HUES6 (cell line): ENCODE results near the gene KNCN.

Experiments
- H3K27ac ChIP-seq: 2 replicates; pipeline ENCODE4 v1.7.0; 2013; ENCODE audit warnings: low read depth, mild to moderate bottlenecking, low read length, inconsistent platforms
- H3K27me3 ChIP-seq: 2 replicates; pipeline ENCODE4 v1.6.1; 2013; ENCODE audit warnings: low read length; ENCODE audit not compliant: control insufficient read depth, insufficient read depth
- H3K36me3 ChIP-seq: 2 replicates; pipeline ENCODE4 v1.6.1; 2013; ENCODE audit warnings: low read length; ENCODE audit not compliant: control insufficient read depth, insufficient read depth
- H3K4me1 ChIP-seq: 2 replicates; pipeline ENCODE4 v1.6.1; 2013; ENCODE audit warnings: low read length; ENCODE audit not compliant: control insufficient read depth, insufficient read depth
- H3K4me3 ChIP-seq: 2 replicates; pipeline ENCODE4 v1.5.1; 2013; ENCODE audit warnings: low read depth, low read length
- H3K9ac ChIP-seq: one replicate; pipeline ENCODE4 v1.6.1; 2013; ENCODE audit warnings: mild to moderate bottlenecking, low read length
- H3K9me3 ChIP-seq: 2 replicates; pipeline ENCODE4 v1.6.1; 2013; ENCODE audit warnings: low read depth, low read length; ENCODE audit not compliant: control insufficient read depth, insufficient read depth

Gene KNCN

DNA sequence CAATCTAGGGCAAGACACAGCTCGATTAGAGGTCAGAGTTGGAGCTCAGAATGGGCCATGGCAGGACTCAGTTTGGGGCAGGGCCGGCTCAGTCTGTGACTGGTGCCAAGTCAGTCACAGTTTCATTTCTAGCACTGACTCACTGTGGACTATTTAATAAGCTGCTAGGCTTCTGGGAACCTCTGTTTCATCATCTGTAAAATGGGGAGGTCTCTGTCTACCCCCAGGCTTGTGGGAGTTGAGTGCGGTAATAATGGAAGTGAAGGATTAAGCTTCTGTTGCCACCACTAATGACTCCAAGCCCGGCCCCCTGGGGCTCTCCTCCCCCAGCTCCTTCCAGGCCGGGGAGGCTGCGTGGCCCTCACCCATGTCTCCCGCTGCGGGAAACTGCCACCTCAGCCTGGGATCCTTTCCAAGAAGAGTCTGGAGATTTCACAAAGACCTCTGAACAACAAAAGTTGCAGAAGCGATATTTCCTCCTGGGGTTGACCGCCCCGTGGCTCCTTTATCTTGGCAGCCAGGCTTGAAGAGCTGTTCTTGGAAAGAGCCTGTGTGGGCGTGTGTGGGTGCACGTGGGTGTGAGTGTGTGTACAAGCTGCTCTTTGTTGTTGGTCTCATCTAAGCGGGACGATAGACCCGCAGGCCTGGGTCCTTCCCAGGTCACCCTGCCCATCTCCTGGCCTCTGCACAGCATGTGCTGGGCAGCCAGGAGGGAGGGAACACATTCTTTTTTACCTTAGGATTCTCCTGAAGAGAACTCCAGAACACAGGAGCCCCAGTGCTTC, 29.1 kb downstream of the KNCN start:
- Histone ChIP-seq H3K9ac (no peak overlapping the region), H3K27me3 (peaks cover 85% of the 10 kb centered on the region), H3K4me1 (peaks cover 69% of the 10 kb centered on the region), H3K9me3 (no peaks in the 10 kb centered on the region), H3K27ac (no peak overlapping the region), H3K36me3 (no peaks in the 10 kb centered on the region), H3K4me3 (no peak overlapping the region)

GRCh38 chr1:46521414-46521813, 30.0 kb downstream of the KNCN start:
- Histone ChIP-seq H3K4me3 (no peak overlapping the region), H3K27ac (no peak overlapping the region), H3K9ac (no peak overlapping the region), H3K9me3 (no peaks in the 10 kb centered on the region), H3K36me3 (no peaks in the 10 kb centered on the region), H3K27me3 (peaks cover 84% of the 10 kb centered on the region), H3K4me1 (peaks cover 72% of the 10 kb centered on the region)

GRCh38 chr1:46520063-46520911, 31.2 kb downstream of the KNCN start:
- no peak overlapping the region for H3K4me3 ChIP-seq
- no peak overlapping the region for H3K27ac ChIP-seq
- H3K36me3 ChIP-seq = no peaks in the 10 kb centered on the region
- peaks cover 73% of the 10 kb centered on the region for H3K4me1 ChIP-seq
- peaks cover 84% of the 10 kb centered on the region for H3K27me3 ChIP-seq
- no peak overlapping the region for H3K9ac ChIP-seq
- H3K9me3 ChIP-seq = no peaks in the 10 kb centered on the region

DNA sequence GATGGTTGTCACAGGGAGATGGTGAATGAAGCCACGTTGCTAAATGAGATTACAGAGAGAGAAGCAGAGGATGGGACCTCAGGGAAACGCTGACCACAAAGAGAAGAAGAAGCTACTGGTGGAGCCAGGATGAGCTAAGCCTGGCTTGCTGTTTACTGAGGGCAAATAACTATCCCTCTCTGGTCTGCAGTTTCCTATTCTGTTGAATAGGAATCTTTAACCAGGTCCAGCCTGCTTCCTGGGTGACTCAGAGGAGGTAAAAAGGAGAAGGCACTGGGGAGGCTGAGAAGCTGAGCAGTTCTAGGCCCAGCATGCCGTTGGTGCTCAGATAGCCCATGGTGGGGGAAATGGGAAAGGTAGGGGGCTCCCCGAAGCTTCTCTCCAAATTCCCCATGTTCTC, 32.2 kb downstream of the KNCN start:
- Histone ChIP-seq H3K4me3 (no peak overlapping the region), H3K27me3 (peaks cover 84% of the 10 kb centered on the region), H3K9me3 (no peaks in the 10 kb centered on the region), H3K9ac (no peak overlapping the region), H3K36me3 (no peaks in the 10 kb centered on the region), H3K4me1 (peaks cover 63% of the 10 kb centered on the region), H3K27ac (no peak overlapping the region)

DNA sequence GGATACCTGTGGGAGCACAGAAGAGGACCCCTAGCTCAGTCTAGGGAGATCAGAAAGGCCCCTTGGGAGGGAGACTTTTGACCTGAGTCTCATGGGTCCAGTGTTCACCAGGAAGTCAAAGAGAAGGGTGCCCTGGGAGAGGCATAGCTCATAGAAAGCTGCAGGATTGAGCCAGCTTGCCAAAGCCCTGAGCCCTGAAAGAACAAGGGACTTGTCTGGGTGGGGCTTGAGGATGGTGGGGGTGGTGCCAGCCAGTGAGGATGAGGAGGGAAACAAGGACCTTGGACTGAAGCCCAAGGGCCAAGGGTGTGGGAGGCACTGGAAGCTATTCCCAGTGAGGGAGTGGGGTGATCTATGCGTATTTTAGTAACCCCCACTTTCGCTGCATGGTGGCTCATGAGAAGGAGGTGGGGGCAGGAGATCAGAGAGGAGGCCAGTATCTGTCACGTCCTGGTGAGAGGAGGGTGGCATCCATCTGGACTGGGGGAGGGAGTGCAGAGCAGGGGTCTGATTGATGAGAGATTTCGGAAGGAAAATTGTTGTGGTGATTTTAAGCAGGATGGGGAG, 33.4 kb downstream of the KNCN start:
- Histone ChIP-seq H3K9me3 (no peaks in the 10 kb centered on the region), H3K27me3 (peaks cover 81% of the 10 kb centered on the region), H3K27ac (no peak overlapping the region), H3K9ac (no peak overlapping the region), H3K4me3 (no peak overlapping the region), H3K4me1 (peaks cover 62% of the 10 kb centered on the region), H3K36me3 (no peaks in the 10 kb centered on the region)

DNA sequence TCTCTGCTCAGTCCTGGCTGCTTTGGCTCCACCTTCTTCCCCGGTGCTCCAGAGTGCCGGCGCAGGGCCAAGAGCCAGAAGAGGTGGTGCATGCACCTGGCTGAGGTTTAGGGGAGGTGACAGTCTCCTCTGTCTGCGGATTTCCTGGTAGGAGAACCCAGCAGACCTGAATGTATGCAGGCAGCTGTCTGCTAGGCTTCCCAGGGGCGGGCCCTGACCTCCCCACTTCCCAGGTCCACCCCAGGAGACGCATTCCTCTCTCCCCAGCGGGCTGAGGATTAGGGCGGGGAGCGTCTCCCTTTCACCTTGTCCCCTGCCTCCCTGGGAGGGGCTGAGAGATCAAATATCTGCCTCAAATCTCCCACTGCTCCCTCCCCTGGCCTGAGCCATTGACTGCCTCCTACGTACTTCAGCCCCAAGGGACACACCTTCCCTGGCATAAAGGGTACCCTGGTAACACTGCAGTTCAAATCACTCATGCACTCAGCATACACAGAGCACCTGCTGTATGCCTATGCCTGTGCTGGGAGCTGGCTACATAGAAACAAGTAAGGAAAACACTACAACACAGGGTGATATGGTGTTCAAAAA, 34.3 kb downstream of the KNCN start:
- H3K36me3 ChIP-seq = no peaks in the 10 kb centered on the region
- no peak overlapping the region for H3K9ac ChIP-seq
- no peaks in the 10 kb centered on the region for H3K9me3 ChIP-seq
- H3K4me3 ChIP-seq = peak overlapping the region; percentile 4
- H3K27ac ChIP-seq = no peak overlapping the region
- H3K27me3 ChIP-seq = peaks cover 80% of the 10 kb centered on the region
- peaks cover 62% of the 10 kb centered on the region for H3K4me1 ChIP-seq

- H3K4me1 ChIP-seq = peaks cover 65% of the 10 kb centered on the region
- peak overlapping the region; percentile 4 for H3K4me3 ChIP-seq
- H3K9ac ChIP-seq = no peak overlapping the region
These were observed 35.1 kb downstream of the KNCN start for GRCh38 chr1:46516200-46516950.

GRCh38 chr1:46515576-46515975, 35.9 kb downstream of the KNCN start:
- peaks cover 65% of the 10 kb centered on the region for H3K4me1 ChIP-seq
- no peak overlapping the region for H3K4me3 ChIP-seq
- H3K9ac ChIP-seq = no peak overlapping the region
- no peaks in the 10 kb centered on the region for H3K36me3 ChIP-seq
- peaks cover 88% of the 10 kb centered on the region for H3K27me3 ChIP-seq
- H3K9me3 ChIP-seq = no peaks in the 10 kb centered on the region
- H3K27ac ChIP-seq = no peak overlapping the region

More at GRCh38 chr1:46516200-46516950, 35.1 kb downstream of the KNCN start:
- H3K36me3 ChIP-seq = no peaks in the 10 kb centered on the region
- H3K9me3 ChIP-seq = no peaks in the 10 kb centered on the region
- peaks cover 82% of the 10 kb centered on the region for H3K27me3 ChIP-seq
- no peak overlapping the region for H3K27ac ChIP-seq

DNA sequence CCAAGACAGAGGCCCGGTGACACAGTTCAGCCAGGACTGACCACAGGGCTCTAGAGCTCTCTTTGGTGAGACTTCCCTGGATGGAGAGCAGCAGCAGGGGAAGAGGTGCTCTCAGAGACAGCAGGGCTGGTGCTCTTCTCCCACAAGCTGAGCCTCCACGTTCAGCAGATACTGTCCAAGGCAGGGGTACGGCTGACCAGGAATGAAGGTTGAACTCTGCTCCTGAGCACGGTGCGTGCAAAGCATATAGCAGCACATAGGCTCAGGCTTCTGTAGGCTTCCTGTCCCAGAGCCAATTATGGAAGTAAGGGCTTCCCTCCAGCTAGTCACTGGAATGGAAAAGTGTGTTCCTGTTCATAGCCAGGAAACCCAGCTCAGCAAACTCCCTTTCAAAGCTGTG, 37.9 kb downstream of the KNCN start:
- Histone ChIP-seq H3K9me3 (no peaks in the 10 kb centered on the region), H3K27me3 (peaks cover 86% of the 10 kb centered on the region), H3K9ac (no peak overlapping the region), H3K4me1 (peaks cover 56% of the 10 kb centered on the region), H3K27ac (no peak overlapping the region), H3K4me3 (no peak overlapping the region), H3K36me3 (no peaks in the 10 kb centered on the region)

- Histone ChIP-seq H3K27me3 (peaks cover 81% of the 10 kb centered on the region), H3K9me3 (no peaks in the 10 kb centered on the region), H3K9ac (no peak overlapping the region), H3K36me3 (no peaks in the 10 kb centered on the region), H3K4me1 (peaks cover 50% of the 10 kb centered on the region), H3K4me3 (no peak overlapping the region), H3K27ac (no peak overlapping the region)
These were observed 38.7 kb downstream of the KNCN start for GRCh38 chr1:46512792-46513190.
